Ishikawa (cell line): ENCODE data around the gene PRDX6.

Experiments used
- CEBPB ChIP-seq: IDR thresholded peaks from 2 replicates; pipeline ENCODE4 v1.6.1; 2012
- CREB1 ChIP-seq: IDR thresholded peaks from 2 replicates; pipeline ENCODE4 v1.6.1; 2012; ENCODE audit warnings: low read depth
- EGR1 ChIP-seq: IDR thresholded peaks from 2 replicates; pipeline ENCODE4 v1.6.1; 2012
- EP300 ChIP-seq: IDR thresholded peaks from 2 replicates; pipeline ENCODE4 v1.6.1; 2012; ENCODE audit warnings: borderline replicate concordance
- FOXM1 ChIP-seq: IDR thresholded peaks from 2 replicates; pipeline ENCODE4 v1.6.1; 2012; ENCODE audit warnings: low read depth, borderline replicate concordance
- MAX ChIP-seq: IDR thresholded peaks from 2 replicates; pipeline ENCODE4 v1.6.1; 2012
- NFIC ChIP-seq: IDR thresholded peaks from 2 replicates; pipeline ENCODE4 v1.6.1; 2012
- RAD21 ChIP-seq: IDR thresholded peaks from 2 replicates; pipeline ENCODE4 v1.6.1; 2012; ENCODE audit warnings: low read depth
- REST ChIP-seq: IDR thresholded peaks from 2 replicates; pipeline ENCODE4 v1.6.1; 2012; ENCODE audit warnings: low read depth, mild to moderate bottlenecking
- TAF1 ChIP-seq: IDR thresholded peaks from 2 replicates; pipeline ENCODE4 v1.6.1; 2012; ENCODE audit warnings: low read depth, mild to moderate bottlenecking
- TEAD4 ChIP-seq: IDR thresholded peaks from 2 replicates; pipeline ENCODE4 v1.6.1; 2012
- USF1 ChIP-seq: IDR thresholded peaks from 2 replicates; pipeline ENCODE4 v1.6.1; 2012
- YY1 ChIP-seq: IDR thresholded peaks from 2 replicates; pipeline ENCODE4 v1.6.1; 2012; ENCODE audit warnings: low read depth
- ZBTB7A ChIP-seq: IDR thresholded peaks from 2 replicates; pipeline ENCODE4 v1.6.1; 2012; ENCODE audit warnings: low read depth

GRCh38 chr1:173485401-173485800, 8.3 kb downstream of the PRDX6 start:
- TF ChIP-seq NFIC (no peak), TAF1 (no peak), YY1 (no peak), REST (no peak), MAX (no peak), USF1 (no peak), CEBPB (no peak), ZBTB7A (no peak), FOXM1 (no peak), EP300 (no peak), TEAD4 (no peak), CREB1 (no peak), RAD21 (no peak), EGR1 (no peak)
